NCI-H460 (cell line): ENCODE measurements around the gene STIM2. TPM values are rescaled to one million over a fixed set of nuclear protein-coding genes. Genes with fewer than 3 reads are reported as not detected.

Experiments used
- DNase-seq: peaks from one replicate; pipeline ENCODE4 v3.0.0-alpha.2; 2016; ENCODE audit warnings: low read depth; ENCODE audit errors: extremely low read depth
- total RNA-seq: library from RNA; depleted of rRNA; stranded (reverse); fragments of >200 nt; shearing (Covaris generic); gene quantifications from 2 replicates; pipeline ENCODE4 v1.2.3, GENCODE V29; 2014

Gene STIM2
- total RNA-seq, 1 experiment from 2014 or later: 10.6 TPM

GRCh38 chr4:26996745-26997144 lies 136.1 kb downstream of the STIM2 start:
- no peak for DNase-seq

- no peak for DNase-seq
Measured at GRCh38 chr4:26999689-27000088, 139.0 kb downstream of the STIM2 start.

GRCh38 chr4:27000122-27000521 lies 139.5 kb downstream of the STIM2 start:
- DNase-seq: no peak

- DNase-seq: no peak
Measured at GRCh38 chr4:27000820-27001219, 140.2 kb downstream of the STIM2 start.

GRCh38 chr4:27001398-27002164 lies 140.9 kb downstream of the STIM2 start:
- DNase-seq: no peak

- no peak for DNase-seq
Measured at GRCh38 chr4:27003642-27004113, 143.0 kb downstream of the STIM2 start.

GRCh38 chr4:27005501-27005900 lies 144.9 kb downstream of the STIM2 start:
- no peak for DNase-seq

GRCh38 chr4:27005905-27006590 lies 145.4 kb downstream of the STIM2 start:
- DNase-seq: no peak

- DNase-seq: no peak
Measured at GRCh38 chr4:27006646-27007045, 146.0 kb downstream of the STIM2 start.

- DNase-seq: no peak
Measured at GRCh38 chr4:27007507-27007906, 146.9 kb downstream of the STIM2 start.

GRCh38 chr4:27008679-27009078 lies 148.0 kb downstream of the STIM2 start:
- no peak for DNase-seq

- DNase-seq: no peak
Measured at GRCh38 chr4:27009539-27009938, 148.9 kb downstream of the STIM2 start.

- DNase-seq: peak; percentile 47
Measured at GRCh38 chr4:27010334-27010940, 149.8 kb downstream of the STIM2 start.

GRCh38 chr4:27011401-27011800 lies 150.8 kb downstream of the STIM2 start:
- no peak for DNase-seq

GRCh38 chr4:27013012-27013411 lies 152.4 kb downstream of the STIM2 start:
- DNase-seq: no peak

- no peak for DNase-seq
Measured at GRCh38 chr4:27016551-27016950, 155.9 kb downstream of the STIM2 start.

GRCh38 chr4:27017623-27018022 lies 157.0 kb downstream of the STIM2 start:
- DNase-seq: no peak

- DNase-seq: no peak
Measured at GRCh38 chr4:27018076-27018475, 157.4 kb downstream of the STIM2 start.

- no peak for DNase-seq
Measured at GRCh38 chr4:27018910-27019309, 158.3 kb downstream of the STIM2 start.

- no peak for DNase-seq
Measured at GRCh38 chr4:27019766-27020165, 159.1 kb downstream of the STIM2 start.

- DNase-seq: no peak
Measured at GRCh38 chr4:27020203-27020602, 159.6 kb downstream of the STIM2 start.

GRCh38 chr4:27020603-27021002 lies 160.0 kb downstream of the STIM2 start:
- DNase-seq: no peak
